OCI-LY1 (cell line): Measurements from ENCODE around the gene DIP2A.
"Not testable (repeated sequence)": the region's sequence is repeated elsewhere in the genome, so short reads cannot be mapped to it uniquely, and the experiment has no call there.

Experiments
- H2AFZ ChIP-seq: fragments of 200-600 bp; sonication (generic), shearing (Covaris generic); 2 replicates; pipeline ENCODE4 v1.6.0; 2014; ENCODE audit warnings: antibody characterized with exemption, mild to moderate bottlenecking, low read length
- H3F3A ChIP-seq: fragments of 200-600 bp; sonication (generic), shearing (Covaris generic); 2 replicates; pipeline ENCODE4 v1.6.0; 2014; ENCODE audit warnings: mild to moderate bottlenecking, antibody characterized with exemption, low read length, moderate library complexity; ENCODE audit not compliant: insufficient read depth
- H3K27ac ChIP-seq: fragments of 200-600 bp; sonication (generic); 2 replicates; pipeline ENCODE4 v1.5.1; 2014; ENCODE audit warnings: low read length, mixed run types, mild to moderate bottlenecking, low read depth; ENCODE audit not compliant: poor library complexity, severe bottlenecking
- H3K27me3 ChIP-seq: fragments of 200-600 bp; sonication (generic); 2 replicates; pipeline ENCODE4 v1.6.0; 2014; ENCODE audit warnings: antibody characterized with exemption, mild to moderate bottlenecking, low read length, moderate library complexity; ENCODE audit not compliant: insufficient read depth
- H3K36me3 ChIP-seq: fragments of 200-600 bp; sonication (generic); 2 replicates; pipeline ENCODE4 v1.6.1; 2014; ENCODE audit warnings: mild to moderate bottlenecking, antibody characterized with exemption, low read length, moderate library complexity, mixed read lengths; ENCODE audit not compliant: insufficient read depth
- H3K4me1 ChIP-seq: fragments of 200-600 bp; sonication (generic); 2 replicates; pipeline ENCODE4 v1.5.1; 2014; ENCODE audit warnings: mild to moderate bottlenecking, low read length, moderate library complexity; ENCODE audit not compliant: insufficient read depth, severe bottlenecking
- H3K4me2 ChIP-seq: fragments of 200-600 bp; sonication (generic), shearing (Covaris generic); 2 replicates; pipeline ENCODE4 v1.6.1; 2014; ENCODE audit warnings: low read length
- H3K4me3 ChIP-seq: fragments of 200-600 bp; sonication (generic); 2 replicates; pipeline ENCODE4 v1.5.1; 2014; ENCODE audit warnings: low read length, low read depth, mild to moderate bottlenecking, mixed read lengths; ENCODE audit not compliant: poor library complexity, severe bottlenecking
- H3K79me2 ChIP-seq: fragments of 200-600 bp; shearing (Covaris generic); 2 replicates; pipeline ENCODE4 v1.6.1; 2016; ENCODE audit warnings: mixed run types, low read length, mixed read lengths; ENCODE audit not compliant: insufficient read depth
- H3K9ac ChIP-seq: fragments of 200-600 bp; sonication (generic), shearing (Covaris generic); 2 replicates; pipeline ENCODE4 v1.6.1; 2014; ENCODE audit warnings: mild to moderate bottlenecking, low read length, mixed read lengths
- H3K9me2 ChIP-seq: fragments of 200-600 bp; sonication (generic), shearing (Covaris generic); 2 replicates; pipeline ENCODE4 v1.6.1; 2014; ENCODE audit warnings: low read depth, mild to moderate bottlenecking, low read length, mixed read lengths
- H3K9me3 ChIP-seq: fragments of 200-600 bp; shearing (Covaris generic); 2 replicates; pipeline ENCODE4 v1.6.1; 2014; ENCODE audit warnings: low read length, mixed read lengths
- H4K20me1 ChIP-seq: fragments of 200-600 bp; sonication (generic), shearing (Covaris generic); 2 replicates; pipeline ENCODE4 v1.6.0; 2016; ENCODE audit warnings: mild to moderate bottlenecking, low read length; ENCODE audit not compliant: insufficient read depth
- EZH2 ChIP-seq: fragments of 200-600 bp; sonication (generic), shearing (Covaris generic); IDR thresholded peaks from 2 replicates; pipeline ENCODE4 v1.8.0; 2017; ENCODE audit warnings: borderline replicate concordance, mixed run types, mild to moderate bottlenecking, antibody characterized with exemption, low read length, moderate library complexity, mixed read lengths
- TF ChIP-seq, protein P1 (sequence below): fragments of 200-600 bp; sonication (generic), shearing (Covaris generic); IDR thresholded peaks from 2 replicates; pipeline ENCODE4 v1.5.1; 2017; ENCODE audit warnings: mild to moderate bottlenecking, antibody characterized with exemption, low read length, moderate library complexity, mixed read lengths

The DIP2A gene

DNA sequence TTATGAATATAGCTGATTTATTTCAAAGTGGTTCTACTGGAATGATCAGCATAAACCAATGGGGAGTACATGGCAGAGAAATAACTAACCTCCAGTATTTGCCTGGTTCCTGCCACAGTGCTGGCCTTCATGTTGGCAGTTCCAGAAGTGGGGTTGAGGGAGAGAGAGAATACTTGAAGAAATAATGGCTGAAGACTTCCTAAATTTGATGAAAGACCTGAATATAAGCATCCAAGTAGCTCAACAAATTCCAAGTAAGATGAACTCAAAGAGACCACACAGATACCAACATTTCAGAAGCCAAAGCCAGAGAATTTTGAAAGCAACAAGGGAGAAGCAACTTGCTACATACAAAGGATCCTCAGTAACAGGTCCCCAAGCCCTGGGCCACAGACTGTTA is 111.9 kb downstream of the DIP2A start:
- Histone ChIP-seq H3K27me3 (no peaks in the 10 kb centered on the region), H3K4me2 (no peak overlapping the region), H3F3A (0 out of 2 replicates have a peak, but pooled peaks cover 2% of the 10 kb centered on the region), H3K4me3 (no peak overlapping the region), H2AFZ (no peak overlapping the region), H3K36me3 (peaks cover 65% of the 10 kb centered on the region), H3K9me2 (no peaks in the 10 kb centered on the region), H3K9me3 (no peaks in the 10 kb centered on the region), H4K20me1 (no peaks in the 10 kb centered on the region), H3K4me1 (no peaks in the 10 kb centered on the region), H3K79me2 (no peaks in the 10 kb centered on the region), H3K27ac (no peak overlapping the region), H3K9ac (no peak overlapping the region)
- no peak for TF ChIP-seq EZH2

- Histone ChIP-seq H4K20me1 (no peaks in the 10 kb centered on the region), H3K36me3 (peaks cover 43% of the 10 kb centered on the region), H3K27ac (no peak overlapping the region), H3K4me1 (no peaks in the 10 kb centered on the region), H3F3A (0 out of 2 replicates have a peak, but pooled peaks cover 2% of the 10 kb centered on the region), H3K27me3 (no peaks in the 10 kb centered on the region), H3K4me2 (no peak overlapping the region), H2AFZ (no peak overlapping the region), H3K79me2 (no peaks in the 10 kb centered on the region), H3K4me3 (no peak overlapping the region), H3K9ac (no peak overlapping the region), H3K9me3 (no peaks in the 10 kb centered on the region), H3K9me2 (no peaks in the 10 kb centered on the region)
- TF ChIP-seq, protein P1, sequence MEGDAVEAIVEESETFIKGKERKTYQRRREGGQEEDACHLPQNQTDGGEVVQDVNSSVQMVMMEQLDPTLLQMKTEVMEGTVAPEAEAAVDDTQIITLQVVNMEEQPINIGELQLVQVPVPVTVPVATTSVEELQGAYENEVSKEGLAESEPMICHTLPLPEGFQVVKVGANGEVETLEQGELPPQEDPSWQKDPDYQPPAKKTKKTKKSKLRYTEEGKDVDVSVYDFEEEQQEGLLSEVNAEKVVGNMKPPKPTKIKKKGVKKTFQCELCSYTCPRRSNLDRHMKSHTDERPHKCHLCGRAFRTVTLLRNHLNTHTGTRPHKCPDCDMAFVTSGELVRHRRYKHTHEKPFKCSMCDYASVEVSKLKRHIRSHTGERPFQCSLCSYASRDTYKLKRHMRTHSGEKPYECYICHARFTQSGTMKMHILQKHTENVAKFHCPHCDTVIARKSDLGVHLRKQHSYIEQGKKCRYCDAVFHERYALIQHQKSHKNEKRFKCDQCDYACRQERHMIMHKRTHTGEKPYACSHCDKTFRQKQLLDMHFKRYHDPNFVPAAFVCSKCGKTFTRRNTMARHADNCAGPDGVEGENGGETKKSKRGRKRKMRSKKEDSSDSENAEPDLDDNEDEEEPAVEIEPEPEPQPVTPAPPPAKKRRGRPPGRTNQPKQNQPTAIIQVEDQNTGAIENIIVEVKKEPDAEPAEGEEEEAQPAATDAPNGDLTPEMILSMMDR, result no peak
- TF ChIP-seq EZH2, result no peak
These were observed 114.2 kb downstream of the DIP2A start for GRCh38 chr21:46572850-46573249.

GRCh38 chr21:46577786-46578185 is 119.1 kb downstream of the DIP2A start:
- H2AFZ ChIP-seq, H3K27me3 ChIP-seq, H3K36me3 ChIP-seq, H3K9me3 ChIP-seq, H3K4me1 ChIP-seq, H3K79me2 ChIP-seq, H3F3A ChIP-seq, H3K4me3 ChIP-seq, H3K27ac ChIP-seq, H3K9me2 ChIP-seq, H3K9ac ChIP-seq, H4K20me1 ChIP-seq, H3K4me2 ChIP-seq: not testable (repeated sequence)

DNA sequence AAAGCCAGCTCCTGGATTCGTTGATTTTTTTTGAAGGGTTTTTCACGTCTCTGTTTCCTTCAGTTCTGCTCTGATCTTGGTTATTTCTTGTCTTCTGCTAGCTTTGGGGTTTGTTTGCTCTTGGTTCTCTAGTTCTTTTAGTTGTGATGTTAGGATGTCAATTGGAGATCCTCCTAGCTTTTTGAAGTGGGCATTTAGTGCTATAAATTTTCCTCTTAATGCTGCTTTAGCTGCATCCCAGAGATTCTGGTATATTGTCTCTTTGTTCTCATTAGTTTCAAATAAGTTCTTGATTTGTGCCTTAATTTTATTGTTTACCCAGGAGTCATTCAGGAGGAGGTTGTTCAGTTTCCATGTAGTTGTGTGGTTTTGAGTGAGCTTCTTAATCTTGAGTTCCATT is 120.7 kb downstream of the DIP2A start:
- not testable (repeated sequence) for H4K20me1 ChIP-seq, H3K27me3 ChIP-seq, H3K4me1 ChIP-seq, H3K36me3 ChIP-seq, H3K9me3 ChIP-seq, H3K9ac ChIP-seq, H3K79me2 ChIP-seq, H3K9me2 ChIP-seq, H2AFZ ChIP-seq, H3K4me2 ChIP-seq, H3F3A ChIP-seq, H3K27ac ChIP-seq, H3K4me3 ChIP-seq
